ENCODE results near the gene WNT1. TPM values are rescaled to one million over a fixed set of nuclear protein-coding genes. Genes with fewer than 3 reads are reported as not detected.

The WNT1 gene
- total RNA-seq, 1 donor from 2014 or later, result not detected

GRCh38 chr12:48997719-48998496 lies 19.8 kb downstream of the WNT1 start:
- DNase-seq (ENCODE audit: low spot score in 2 of 2), result no peak
- no peak for FAIRE-seq

- FAIRE-seq (no peak), DNase-seq (ENCODE audit: low spot score in 2 of 2) (no peak)
Observed at GRCh38 chr12:48998497-48999353, 20.6 kb downstream of the WNT1 start.

GRCh38 chr12:48999371-49000131 lies 21.4 kb downstream of the WNT1 start, which contains the start of gene DDN:
DDN (minus strand) TSS chr12:48999375; CDS start chr12:48999287, 88 bp downstream.
- no peak for FAIRE-seq
- DNase-seq (ENCODE audit: low spot score in 2 of 2), result no peak

GRCh38 chr12:49000346-49000745 lies 22.2 kb downstream of the WNT1 start:
- no peak for FAIRE-seq
- no peak for DNase-seq (ENCODE audit: low spot score in 2 of 2)

- FAIRE-seq (no peak), DNase-seq (ENCODE audit: low spot score in 2 of 2) (no peak)
Observed at GRCh38 chr12:49008943-49009342, 30.8 kb downstream of the WNT1 start.

DNA sequence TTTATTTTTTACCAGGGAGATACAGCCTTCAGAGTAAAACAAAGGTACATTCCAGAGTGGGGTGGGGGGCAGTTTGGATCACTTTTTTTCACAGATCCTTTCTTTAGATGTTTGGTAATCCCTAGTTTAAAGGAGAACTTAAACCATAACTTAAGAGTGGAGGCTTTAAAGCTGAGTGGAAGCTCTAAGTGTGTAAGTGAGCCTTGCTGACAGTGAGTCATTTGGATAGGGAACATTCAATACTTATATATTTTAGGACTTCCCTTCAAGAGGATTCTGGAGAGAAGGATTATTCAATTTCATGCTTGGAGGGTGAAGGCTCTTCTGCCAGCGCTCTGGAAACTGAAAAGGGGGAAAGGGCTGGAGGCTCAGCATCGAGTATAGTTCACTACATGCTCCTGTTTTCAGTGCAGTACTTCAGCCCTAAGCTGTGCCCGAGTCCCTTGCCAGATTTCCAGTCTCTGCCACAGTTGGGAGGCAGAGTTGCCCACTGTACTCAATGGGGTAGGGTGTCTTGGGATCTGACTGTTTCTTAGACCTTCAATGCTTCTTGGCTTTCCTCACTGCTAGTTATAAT lies 32.1 kb downstream of the WNT1 start:
- no peak for FAIRE-seq
- no peak for DNase-seq (ENCODE audit: low spot score in 2 of 2)

DNA sequence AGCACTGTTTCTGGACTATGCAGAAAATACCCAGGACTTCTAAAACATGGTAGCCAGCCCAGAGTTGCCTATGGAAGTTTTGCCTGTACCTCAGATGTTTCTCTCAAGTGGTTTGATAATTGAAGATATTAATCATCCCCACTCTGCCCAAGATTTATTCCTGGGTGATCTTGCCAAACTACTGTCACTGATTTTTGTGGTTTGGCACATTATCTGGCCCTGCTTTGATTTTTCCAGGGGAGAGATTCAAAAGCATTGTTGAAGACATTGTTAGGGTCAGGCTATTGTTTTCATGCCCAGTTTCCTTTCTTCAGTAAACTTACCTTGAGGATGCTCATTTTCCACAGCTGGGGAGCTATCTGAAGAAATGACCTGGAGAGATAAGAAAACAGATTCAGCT lies 34.6 kb downstream of the WNT1 start:
- FAIRE-seq (no peak), DNase-seq (ENCODE audit: low spot score in 2 of 2) (no peak)

- no peak for FAIRE-seq
Observed at GRCh38 chr12:49013428-49013827, 35.3 kb downstream of the WNT1 start.

GRCh38 chr12:49014547-49014946 lies 36.4 kb downstream of the WNT1 start:
- DNase-seq (ENCODE audit: low spot score in 2 of 2) (no peak), FAIRE-seq (no peak)

More at GRCh38 chr12:49013428-49013827, 35.3 kb downstream of the WNT1 start:
- no peak for DNase-seq (ENCODE audit: low spot score in 2 of 2)

- no peak for DNase-seq (ENCODE audit: low spot score in 2 of 2)
- FAIRE-seq, result no peak
Observed at GRCh38 chr12:49015196-49015595, 37.1 kb downstream of the WNT1 start.

DNA sequence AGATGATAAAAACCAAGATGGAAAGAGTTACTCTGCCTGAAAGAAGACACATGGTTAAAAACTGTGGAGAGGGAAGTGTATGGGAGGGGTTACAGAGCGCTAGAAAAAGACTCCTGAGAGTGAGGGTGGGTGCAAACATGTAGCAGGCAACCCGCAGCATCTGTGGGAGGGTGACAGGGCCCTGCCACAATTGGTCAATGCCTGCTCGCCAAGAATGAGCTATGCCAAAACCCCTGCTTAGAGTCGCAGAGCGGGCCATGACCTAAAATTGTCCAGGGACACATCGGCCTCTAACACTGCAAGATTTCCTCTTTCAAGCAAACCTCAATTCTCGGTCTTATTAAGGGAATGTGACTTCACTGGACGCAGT lies 39.8 kb downstream of the WNT1 start:
- FAIRE-seq (no peak), DNase-seq (ENCODE audit: low spot score in 2 of 2) (no peak)

DNA sequence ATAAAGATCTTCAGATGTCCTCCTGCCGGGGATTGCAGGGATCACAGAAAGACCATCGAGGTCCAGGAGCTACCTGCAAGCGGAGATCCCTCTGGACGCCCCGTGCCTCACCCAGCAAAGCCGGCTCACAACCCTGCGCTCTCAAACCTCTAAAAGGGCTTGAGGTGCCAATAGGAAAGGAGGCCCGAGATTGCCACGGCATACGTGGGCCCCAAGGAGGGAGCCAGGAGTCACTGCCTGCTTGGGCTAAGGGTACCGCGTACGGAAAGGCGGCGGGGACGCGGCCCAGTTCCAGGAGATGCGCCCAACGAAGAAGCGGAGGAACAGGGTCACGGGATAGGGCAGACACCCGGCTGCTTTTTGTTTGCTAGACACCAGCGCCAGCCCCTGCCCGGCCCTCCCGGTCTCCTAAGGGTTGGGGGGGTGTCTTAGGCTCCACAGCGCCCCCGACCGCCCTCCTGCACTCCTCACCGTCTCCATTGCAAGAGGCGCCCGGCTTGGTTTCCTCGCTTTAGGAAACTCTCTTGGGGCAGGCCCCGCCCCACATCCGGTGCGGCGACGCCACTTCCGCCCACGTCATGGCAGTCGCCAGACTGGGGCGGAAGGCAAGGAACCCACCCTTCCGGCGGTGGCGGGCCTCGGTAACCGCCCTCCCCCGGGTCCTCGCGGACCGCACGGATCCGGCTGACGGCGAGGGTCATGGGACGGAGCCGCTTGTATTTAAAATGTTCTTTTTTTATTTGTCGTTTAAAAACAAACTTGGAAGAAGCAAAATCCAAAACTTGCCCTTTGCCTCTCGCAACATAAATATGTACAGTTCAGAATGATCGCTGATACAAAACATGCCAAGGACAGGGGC lies 40.4 kb downstream of the WNT1 start, which contains the start of gene PRKAG1:
Gene PRKAG1, minus strand, starts transcription at position 516 of the 859 bp plus-strand sequence. Its CDS starts 36 bp downstream, at position 480.
- DNase-seq (ENCODE audit: low spot score in 2 of 2) (peak; percentile 94 to 99), FAIRE-seq (no peak)

DNA sequence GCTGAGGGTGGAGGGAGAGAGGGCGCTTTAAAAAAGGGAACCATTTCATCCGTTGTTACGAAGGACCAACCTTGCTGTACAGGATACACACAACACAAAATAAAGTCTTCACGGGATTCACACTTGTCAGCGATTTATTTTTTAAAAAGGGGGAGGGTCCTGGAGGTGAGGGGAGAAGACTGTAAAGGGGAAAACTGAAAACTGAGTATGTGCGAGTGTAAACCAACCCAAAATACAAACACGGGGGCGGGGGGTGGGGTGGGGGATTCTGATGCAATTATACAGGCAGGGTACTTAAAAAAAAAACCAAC lies 41.0 kb downstream of the WNT1 start:
- FAIRE-seq, result no peak
- no peak for DNase-seq (ENCODE audit: low spot score in 2 of 2)

DNA sequence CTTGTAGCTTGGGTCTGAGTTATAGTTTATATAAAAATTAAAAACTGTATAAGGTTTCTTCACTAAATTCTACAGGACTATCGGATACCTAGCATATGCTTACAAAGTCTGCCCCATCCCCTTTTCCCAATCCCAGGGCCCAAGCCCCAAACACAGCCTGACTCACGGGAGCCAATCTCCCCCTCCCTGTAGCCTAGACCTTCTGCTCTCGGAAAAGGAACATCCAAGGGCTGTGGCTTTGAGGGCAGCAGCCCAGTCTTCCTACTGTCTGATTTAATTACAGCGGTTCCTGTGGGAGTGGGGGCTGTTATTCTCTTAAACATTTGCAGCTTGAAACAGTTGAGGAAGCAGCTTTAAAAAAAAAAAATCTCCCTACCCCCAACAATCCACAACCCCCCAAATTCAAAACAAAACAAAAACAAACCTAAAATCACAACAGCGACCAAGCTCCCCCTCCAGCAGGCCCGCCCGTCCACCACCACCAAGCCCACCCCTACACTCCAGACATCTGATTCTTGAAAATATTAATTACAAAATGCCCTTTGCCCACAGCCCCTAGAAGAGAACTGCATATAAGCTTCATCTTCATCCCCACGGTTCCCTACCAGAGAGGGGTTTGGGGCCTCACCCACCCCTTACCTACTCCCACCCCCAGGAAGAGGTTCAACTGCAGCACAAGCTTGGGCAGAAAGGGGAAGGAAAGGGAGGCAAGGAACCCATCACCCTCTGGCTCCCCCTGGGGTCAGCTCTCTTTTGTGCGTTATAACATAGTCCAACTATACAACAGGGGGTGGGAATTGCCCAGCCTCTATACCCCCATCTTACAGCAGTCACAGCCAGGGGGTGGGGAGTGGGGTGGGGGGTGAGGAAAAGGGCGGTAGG lies 41.6 kb downstream of the WNT1 start:
- DNase-seq (ENCODE audit: low spot score in 2 of 2) (no peak), FAIRE-seq (no peak)

- FAIRE-seq (no peak), DNase-seq (ENCODE audit: low spot score in 2 of 2) (no peak)
Observed at GRCh38 chr12:49020441-49020840, 42.3 kb downstream of the WNT1 start.

DNA sequence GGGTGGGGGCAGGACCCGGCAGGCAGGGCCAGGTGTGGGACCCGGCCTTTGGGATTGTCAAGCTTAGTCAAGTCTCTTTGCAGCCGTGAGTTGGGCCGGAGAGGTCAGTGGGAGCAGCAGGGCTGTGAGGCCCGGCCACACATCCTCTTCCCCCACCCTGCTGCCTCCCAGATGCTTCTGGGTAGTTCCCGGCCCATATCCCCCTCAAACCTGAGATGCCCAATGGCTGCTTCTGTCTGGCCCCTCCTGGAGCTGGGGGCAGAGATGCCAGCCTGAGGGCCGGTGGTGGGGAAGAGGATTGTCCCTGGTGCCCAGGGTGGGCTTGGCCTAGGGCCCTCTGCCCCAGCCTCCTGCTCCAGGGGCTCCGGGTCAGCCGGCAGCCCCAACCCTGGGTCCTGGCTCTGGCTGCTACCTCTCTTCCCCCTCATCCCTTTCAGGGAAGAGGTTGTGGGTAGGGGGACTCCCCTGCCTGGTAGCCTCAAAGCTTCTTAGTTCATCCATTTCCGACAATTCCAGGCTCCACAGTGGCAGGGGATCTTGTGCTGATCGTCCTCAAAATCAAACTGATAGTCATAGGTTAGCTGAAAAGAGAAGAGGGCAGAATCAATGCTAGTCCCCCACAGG lies 43.3 kb downstream of the WNT1 start:
- FAIRE-seq (no peak), DNase-seq (ENCODE audit: low spot score in 2 of 2) (no peak)

DNA sequence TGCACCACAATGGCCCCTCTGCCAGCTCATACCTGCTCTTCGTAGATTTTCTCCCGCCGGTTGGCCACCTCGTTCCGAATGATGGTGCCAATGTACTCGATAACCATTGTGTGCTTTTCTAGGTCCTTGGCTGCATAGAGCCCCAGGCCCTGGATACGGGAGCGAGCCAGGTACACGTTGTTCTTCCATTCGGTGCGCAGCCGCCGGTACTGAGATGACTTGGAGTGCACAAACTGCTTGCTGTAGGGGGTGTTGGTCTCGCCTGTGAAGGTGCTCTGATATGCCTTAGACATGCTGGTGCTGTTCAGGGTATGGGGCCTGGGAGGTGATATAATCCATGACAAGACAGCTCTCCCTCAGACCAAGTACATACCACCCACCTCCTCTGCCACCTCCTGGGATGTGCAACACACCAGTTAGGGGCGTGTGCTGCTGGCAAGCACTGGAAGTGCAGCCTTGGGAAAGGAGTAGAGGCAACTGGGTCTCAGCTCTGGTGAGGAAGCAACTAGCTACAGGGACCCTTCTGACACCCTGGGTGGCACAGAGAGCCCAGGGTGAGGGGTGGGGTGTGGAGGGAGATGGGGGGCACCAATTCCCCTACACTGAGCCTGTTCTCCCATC lies 44.5 kb downstream of the WNT1 start:
- DNase-seq (ENCODE audit: low spot score in 2 of 2) (no peak), FAIRE-seq (no peak)

DNA sequence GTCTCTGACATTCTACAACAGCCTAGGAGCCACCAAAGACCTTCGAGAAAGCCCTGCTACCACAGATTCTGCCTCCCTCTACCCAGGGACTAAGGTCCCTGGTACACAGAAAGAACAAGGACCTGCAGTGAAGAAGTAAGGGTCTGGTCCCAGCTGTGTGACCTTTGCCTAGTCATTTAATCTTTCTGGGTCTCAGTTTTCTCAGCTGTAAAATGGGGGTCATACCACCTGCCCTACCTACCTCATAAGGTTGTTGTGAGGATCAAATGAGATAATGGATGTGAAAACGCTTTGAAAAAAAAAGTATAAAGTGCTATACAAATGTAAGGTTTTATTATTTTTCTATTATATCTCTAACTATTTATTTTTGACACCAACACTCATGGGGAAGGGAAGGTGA lies 45.7 kb downstream of the WNT1 start:
- no peak for DNase-seq (ENCODE audit: low spot score in 2 of 2)
- FAIRE-seq, result no peak

Measured in frontal cortex (tissue), 4 donors.